K562 (cell line): ENCODE data around the gene KIAA0513. TPM values are rescaled to one million over a fixed set of nuclear protein-coding genes. Genes with fewer than 3 reads are reported as not detected.

ENCODE experiments used
- EHMT2 ChIP-seq: fragments of 450-650 bp; IDR thresholded peaks from 2 replicates; pipeline ENCODE4 v1.6.1; 2018; ENCODE audit warnings: antibody characterized with exemption
- KAT7 ChIP-seq: sonication (generic); formaldehyde crosslinking; IDR thresholded peaks from 2 replicates; pipeline ENCODE4 v1.8.0; 2022; ENCODE audit warnings: missing genetic modification reagents, mild to moderate bottlenecking, borderline replicate concordance
- KLF16 ChIP-seq: IDR thresholded peaks from 2 replicates; pipeline ENCODE4 v1.6.1; 2016; ENCODE audit warnings: antibody characterized with exemption
- MAZ ChIP-seq, 2 experiments: fragments of 450-650 bp in 1 of 2; sonication (generic) in 1 of 2; formaldehyde crosslinking; IDR thresholded peaks in 1 of 2; conservative IDR thresholded peaks in 1 of 2; 2 replicates each; pipeline versions ENCODE4 v1.4.0 to v1.5.0; 2020; ENCODE audit warnings: mild to moderate bottlenecking in 1 of 2, missing genetic modification reagents in 1 of 2
- MYBL2 ChIP-seq, 2 experiments: fragments of 450-650 bp in 1 of 2; sonication (generic) in 1 of 2; formaldehyde crosslinking in 1 of 2; IDR thresholded peaks; 2 replicates each; pipeline versions ENCODE4 v1.6.1 to v1.8.1; 2017 to 2022; ENCODE audit warnings: borderline replicate concordance in 1 of 2, inconsistent platforms in 1 of 2, low read depth in 1 of 2, mild to moderate bottlenecking in 1 of 2, missing genetic modification reagents in 1 of 2, moderate library complexity in 1 of 2
- MYC ChIP-seq, 2 experiments: fragments of 250-450 bp in 1 of 2; sonication (Bioruptor Pico) in 1 of 2; IDR thresholded peaks; 2 replicates each; pipeline versions ENCODE4 v1.5.1 to v1.6.1; 2012 to 2021; ENCODE audit warnings: low read depth in 2 of 2, borderline replicate concordance in 1 of 2, improper control_type of control experiment in 1 of 2, low read length in 1 of 2, mild to moderate bottlenecking in 1 of 2, moderate library complexity in 1 of 2
- SAFB2 ChIP-seq: fragments of 200-400 bp; formaldehyde crosslinking; IDR thresholded peaks from 2 replicates; pipeline ENCODE4 v1.6.1; 2018; ENCODE audit warnings: borderline replicate concordance, low read length, low read depth, moderate library complexity; ENCODE audit not compliant: severe bottlenecking
- SIN3B ChIP-seq: fragments of 450-650 bp; IDR thresholded peaks from 2 replicates; pipeline ENCODE4 v1.6.1; 2017; ENCODE audit warnings: low read depth, mild to moderate bottlenecking, moderate library complexity
- SMARCA4 ChIP-seq: fragments of 450-650 bp; IDR thresholded peaks from 2 replicates; pipeline ENCODE4 v1.6.1; 2016
- SRSF3 ChIP-seq: fragments of 200-400 bp; formaldehyde crosslinking; IDR thresholded peaks from 2 replicates; pipeline ENCODE4 v1.6.1; 2016; ENCODE audit warnings: mild to moderate bottlenecking, low read length, moderate library complexity; ENCODE audit not compliant: insufficient read depth
- TEAD1 ChIP-seq, 2 experiments: fragments of 450-650 bp in 1 of 2; sonication (generic) in 1 of 2; formaldehyde crosslinking; IDR thresholded peaks; 2 replicates each; pipeline versions ENCODE4 v1.4.0 to v1.8.0; 2020 to 2022; ENCODE audit warnings: mild to moderate bottlenecking in 2 of 2, missing genetic modification reagents in 1 of 2
- ZSCAN32 ChIP-seq: fragments of 450-650 bp; formaldehyde crosslinking; IDR thresholded peaks from 2 replicates; pipeline ENCODE4 v1.4.0; 2020; ENCODE audit warnings: mild to moderate bottlenecking, moderate library complexity
- polyA plus RNA-seq, 8 experiments: library from polyadenylated mRNA; depleted of rRNA in 4 of 8; stranded (reverse) in 5 of 8; unstranded in 3 of 8; fragments of >200 nt; fragmentation: Nextera tagmentation in 2 of 8; fragmentation: Illumina TruSeq in 1 of 8; extraction: Ambion mirVana in 2 of 8; extraction: Trizol in 1 of 8; gene quantifications; 2 replicates each; pipeline versions ENCODE4 v1.2.1 to v1.2.3, GENCODE V29; 2011 to 2014; ENCODE audit warnings: inconsistent platforms in 1 of 8, missing spikeins in 1 of 8
- total RNA-seq, 7 experiments: library from RNA; depleted of rRNA in 6 of 7; stranded (reverse); fragments of >200 nt in 6 of 7; fragmentation: Illumina TruSeq in 2 of 7; extraction: Trizol in 2 of 7; gene quantifications; 2 replicates each; pipeline versions ENCODE4 v1.2.1 to v1.2.3, GENCODE V29; 2011 to 2021; ENCODE audit warnings: low replicate concordance in 1 of 7
- TF ChIP-seq, protein P1 (sequence below): fragments of 250-450 bp; sonication (Bioruptor Pico); IDR thresholded peaks from 2 replicates; pipeline ENCODE4 v1.8.0; 2022; ENCODE audit warnings: moderate library complexity, mild to moderate bottlenecking, inconsistent platforms
- TF ChIP-seq, protein P2 (sequence below): fragments of 450-650 bp; formaldehyde crosslinking; IDR thresholded peaks from 2 replicates; pipeline ENCODE4 v1.4.0; 2020; ENCODE audit warnings: mild to moderate bottlenecking, moderate library complexity
- TF ChIP-seq, protein P3 (sequence below): fragments of 450-650 bp; IDR thresholded peaks from 2 replicates; pipeline ENCODE4 v1.6.1; 2016; ENCODE audit warnings: antibody characterized with exemption
- TF ChIP-seq, protein P4 (sequence below): IDR thresholded peaks from 3 replicates; pipeline ENCODE4 v1.6.1; 2011; ENCODE audit warnings: borderline replicate concordance, mild to moderate bottlenecking; ENCODE audit not compliant: insufficient read length, insufficient read depth

Gene KIAA0513
- total and polyA plus RNA-seq, 9 of the 15 experiments (the other 6 are each of a cell fraction or from before 2014, with no cell fraction given): 0.18 to 13.7 (median 10.2) TPM

DNA sequence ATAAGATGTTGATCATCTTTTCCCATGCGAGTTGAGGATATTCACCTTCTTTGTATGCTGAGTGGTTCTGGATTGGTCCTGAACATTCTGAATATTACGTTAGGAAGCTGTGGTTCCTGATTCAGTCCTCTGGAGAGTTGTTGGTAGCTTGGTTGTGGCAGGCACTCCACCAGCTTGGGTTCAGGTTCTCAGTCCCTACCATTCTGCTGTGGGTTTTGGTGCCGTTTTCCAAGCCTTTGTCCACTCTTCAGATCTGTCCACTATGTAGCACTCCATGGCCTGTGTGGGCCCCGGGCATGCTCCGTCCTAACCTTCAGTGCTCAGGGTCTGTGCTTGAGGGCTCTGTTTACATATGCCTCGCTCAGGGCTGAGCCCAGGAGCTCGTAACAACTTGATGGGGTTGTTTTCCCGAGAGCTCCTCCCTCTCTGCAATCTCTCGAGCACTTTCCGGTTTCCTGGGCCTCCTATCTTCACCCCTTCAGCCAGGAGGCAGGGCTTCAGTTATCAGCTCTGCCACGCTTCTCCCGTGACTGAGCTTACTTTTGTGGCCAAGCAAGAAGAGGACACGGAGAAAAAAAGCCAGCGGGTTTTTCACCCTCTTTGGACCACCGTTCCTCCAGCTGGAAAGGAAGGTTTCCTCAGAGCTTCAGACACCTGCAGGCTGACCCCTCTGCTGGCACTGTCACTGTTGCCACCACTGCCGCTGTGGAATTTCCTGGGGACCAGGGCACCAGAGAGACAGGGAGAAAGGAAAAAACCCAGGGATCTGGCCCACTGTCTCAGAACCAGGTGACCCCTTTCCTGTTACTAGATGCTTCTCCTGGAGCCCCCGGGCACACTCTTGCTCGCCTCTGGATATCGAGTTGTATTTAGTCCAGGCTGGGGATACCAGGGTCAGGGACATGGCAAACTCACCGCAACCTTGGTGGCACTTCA, 19.6 kb downstream of the KIAA0513 start (continued):
- peak; percentile 15 to 57; a peak in 2 of 4 replicates for TF ChIP-seq MAZ (CRISPR knock-in tag; conservative IDR thresholded peaks at IDR 0.05 in 1 of 2, IDR thresholded peaks at IDR 0.05 in 1 of 2)
- no peak for TF ChIP-seq ZSCAN32 (CRISPR knock-in tag)
- 0 out of 2 replicates have a peak, but pooled peaks have one; percentile 85 for TF ChIP-seq SRSF3
- TF ChIP-seq SIN3B: no peak
- TF ChIP-seq, protein P1, sequence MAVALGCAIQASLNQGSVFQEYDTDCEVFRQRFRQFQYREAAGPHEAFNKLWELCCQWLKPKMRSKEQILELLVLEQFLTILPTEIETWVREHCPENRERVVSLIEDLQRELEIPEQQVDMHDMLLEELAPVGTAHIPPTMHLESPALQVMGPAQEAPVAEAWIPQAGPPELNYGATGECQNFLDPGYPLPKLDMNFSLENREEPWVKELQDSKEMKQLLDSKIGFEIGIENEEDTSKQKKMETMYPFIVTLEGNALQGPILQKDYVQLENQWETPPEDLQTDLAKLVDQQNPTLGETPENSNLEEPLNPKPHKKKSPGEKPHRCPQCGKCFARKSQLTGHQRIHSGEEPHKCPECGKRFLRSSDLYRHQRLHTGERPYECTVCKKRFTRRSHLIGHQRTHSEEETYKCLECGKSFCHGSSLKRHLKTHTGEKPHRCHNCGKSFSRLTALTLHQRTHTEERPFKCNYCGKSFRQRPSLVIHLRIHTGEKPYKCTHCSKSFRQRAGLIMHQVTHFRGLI (CRISPR knock-in tag): 0 out of 2 replicates have a peak, but pooled peaks have one; percentile 37
- no peak for TF ChIP-seq SAFB2
- TF ChIP-seq, protein P2, sequence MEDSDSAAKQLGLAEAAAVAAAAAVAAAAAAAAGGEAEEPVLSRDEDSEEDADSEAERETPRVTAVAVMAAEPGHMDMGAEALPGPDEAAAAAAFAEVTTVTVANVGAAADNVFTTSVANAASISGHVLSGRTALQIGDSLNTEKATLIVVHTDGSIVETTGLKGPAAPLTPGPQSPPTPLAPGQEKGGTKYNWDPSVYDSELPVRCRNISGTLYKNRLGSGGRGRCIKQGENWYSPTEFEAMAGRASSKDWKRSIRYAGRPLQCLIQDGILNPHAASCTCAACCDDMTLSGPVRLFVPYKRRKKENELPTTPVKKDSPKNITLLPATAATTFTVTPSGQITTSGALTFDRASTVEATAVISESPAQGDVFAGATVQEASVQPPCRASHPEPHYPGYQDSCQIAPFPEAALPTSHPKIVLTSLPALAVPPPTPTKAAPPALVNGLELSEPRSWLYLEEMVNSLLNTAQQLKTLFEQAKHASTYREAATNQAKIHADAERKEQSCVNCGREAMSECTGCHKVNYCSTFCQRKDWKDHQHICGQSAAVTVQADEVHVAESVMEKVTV: no peak
- peak; percentile 81 for TF ChIP-seq KLF16
- TF ChIP-seq MYC (IDR thresholded peaks at IDR 0.05; ENCODE audit: low read depth, low read length): peak; percentile 87
- no peak; the same call in 1 of the 2 replicates for TF ChIP-seq MYC (CRISPR knock-in tag; IDR thresholded peaks at IDR 0.05; ENCODE audit: borderline replicate concordance, low read depth)
- no peak for TF ChIP-seq MYBL2 (IDR thresholded peaks at IDR 0.05; ENCODE audit: low read depth)
- TF ChIP-seq MYBL2 (CRISPR knock-in tag; IDR thresholded peaks at IDR 0.05; ENCODE audit: borderline replicate concordance): no peak
- no peak; the same call in 1 of the 2 replicates for TF ChIP-seq EHMT2
- TF ChIP-seq, protein P3, sequence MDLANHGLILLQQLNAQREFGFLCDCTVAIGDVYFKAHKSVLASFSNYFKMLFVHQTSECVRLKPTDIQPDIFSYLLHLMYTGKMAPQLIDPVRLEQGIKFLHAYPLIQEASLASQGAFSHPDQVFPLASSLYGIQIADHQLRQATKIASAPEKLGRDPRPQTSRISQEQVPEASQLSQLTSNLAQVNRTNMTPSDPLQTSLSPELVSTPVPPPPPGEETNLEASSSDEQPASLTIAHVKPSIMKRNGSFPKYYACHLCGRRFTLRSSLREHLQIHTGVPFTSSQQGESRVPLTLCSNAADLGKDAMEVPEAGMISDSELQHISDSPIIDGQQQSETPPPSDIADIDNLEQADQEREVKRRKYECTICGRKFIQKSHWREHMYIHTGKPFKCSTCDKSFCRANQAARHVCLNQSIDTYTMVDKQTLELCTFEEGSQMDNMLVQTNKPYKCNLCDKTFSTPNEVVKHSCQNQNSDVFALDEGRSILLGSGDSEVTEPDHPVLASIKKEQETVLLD: peak; percentile 90
- TF ChIP-seq, protein P4, sequence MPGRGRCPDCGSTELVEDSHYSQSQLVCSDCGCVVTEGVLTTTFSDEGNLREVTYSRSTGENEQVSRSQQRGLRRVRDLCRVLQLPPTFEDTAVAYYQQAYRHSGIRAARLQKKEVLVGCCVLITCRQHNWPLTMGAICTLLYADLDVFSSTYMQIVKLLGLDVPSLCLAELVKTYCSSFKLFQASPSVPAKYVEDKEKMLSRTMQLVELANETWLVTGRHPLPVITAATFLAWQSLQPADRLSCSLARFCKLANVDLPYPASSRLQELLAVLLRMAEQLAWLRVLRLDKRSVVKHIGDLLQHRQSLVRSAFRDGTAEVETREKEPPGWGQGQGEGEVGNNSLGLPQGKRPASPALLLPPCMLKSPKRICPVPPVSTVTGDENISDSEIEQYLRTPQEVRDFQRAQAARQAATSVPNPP: no peak
- TF ChIP-seq TEAD1 (CRISPR knock-in tag; IDR thresholded peaks at IDR 0.05): peak in 1 of 2 experiments; percentile 74; a peak in 2 of 4 replicates
- TF ChIP-seq SMARCA4: peak; percentile 91
- TF ChIP-seq KAT7 (CRISPR knock-in tag): 0 out of 2 replicates have a peak, but pooled peaks have one; percentile 94
